ENCODE results near the gene ZBTB44.

The ZBTB44 gene

DNA sequence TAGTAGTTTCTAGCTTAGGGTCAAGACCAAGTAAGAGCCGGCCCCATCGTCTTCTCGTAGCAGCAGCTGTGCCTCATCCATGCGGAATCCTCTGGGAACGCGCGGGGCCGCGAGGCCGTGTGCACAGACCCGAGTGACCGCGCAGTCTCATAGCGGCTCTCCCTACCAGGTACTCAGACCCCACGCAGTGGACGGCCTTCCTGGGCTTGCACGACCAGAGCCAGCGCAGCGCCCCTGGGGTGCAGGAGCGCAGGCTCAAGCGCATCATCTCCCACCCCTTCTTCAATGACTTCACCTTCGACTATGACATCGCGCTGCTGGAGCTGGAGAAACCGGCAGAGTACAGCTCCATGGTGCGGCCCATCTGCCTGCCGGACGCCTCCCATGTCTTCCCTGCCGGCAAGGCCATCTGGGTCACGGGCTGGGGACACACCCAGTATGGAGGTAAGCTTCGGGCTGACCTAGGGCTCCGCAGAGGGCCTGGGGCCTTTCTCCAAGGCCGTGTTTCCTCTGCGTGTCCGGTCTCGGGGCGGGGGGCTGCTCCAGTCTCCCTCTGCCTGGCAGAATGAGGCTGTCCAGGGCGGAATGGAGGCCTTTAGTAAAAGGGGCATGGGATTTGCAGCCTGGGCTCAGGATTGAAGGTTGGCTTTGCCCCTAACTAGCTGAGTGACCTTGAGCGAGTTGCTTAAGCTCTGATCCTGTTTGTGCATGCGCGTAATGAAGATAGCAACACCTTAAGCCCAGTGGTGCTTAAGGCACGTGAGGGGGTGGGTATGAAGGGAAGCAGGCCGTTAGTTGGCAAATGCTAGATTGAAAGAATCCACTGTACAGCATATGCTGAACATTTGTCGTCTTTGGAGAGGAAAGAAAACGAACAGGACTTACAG lies 106.2 kb downstream of the ZBTB44 start:
- TF ChIP-seq, protein P1, sequence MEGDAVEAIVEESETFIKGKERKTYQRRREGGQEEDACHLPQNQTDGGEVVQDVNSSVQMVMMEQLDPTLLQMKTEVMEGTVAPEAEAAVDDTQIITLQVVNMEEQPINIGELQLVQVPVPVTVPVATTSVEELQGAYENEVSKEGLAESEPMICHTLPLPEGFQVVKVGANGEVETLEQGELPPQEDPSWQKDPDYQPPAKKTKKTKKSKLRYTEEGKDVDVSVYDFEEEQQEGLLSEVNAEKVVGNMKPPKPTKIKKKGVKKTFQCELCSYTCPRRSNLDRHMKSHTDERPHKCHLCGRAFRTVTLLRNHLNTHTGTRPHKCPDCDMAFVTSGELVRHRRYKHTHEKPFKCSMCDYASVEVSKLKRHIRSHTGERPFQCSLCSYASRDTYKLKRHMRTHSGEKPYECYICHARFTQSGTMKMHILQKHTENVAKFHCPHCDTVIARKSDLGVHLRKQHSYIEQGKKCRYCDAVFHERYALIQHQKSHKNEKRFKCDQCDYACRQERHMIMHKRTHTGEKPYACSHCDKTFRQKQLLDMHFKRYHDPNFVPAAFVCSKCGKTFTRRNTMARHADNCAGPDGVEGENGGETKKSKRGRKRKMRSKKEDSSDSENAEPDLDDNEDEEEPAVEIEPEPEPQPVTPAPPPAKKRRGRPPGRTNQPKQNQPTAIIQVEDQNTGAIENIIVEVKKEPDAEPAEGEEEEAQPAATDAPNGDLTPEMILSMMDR (IDR thresholded peaks at IDR 0.05; ENCODE audit: extremely low read depth, missing control alignments): no peak
- DNase-seq (ENCODE audit: low spot score): no peak

DNA sequence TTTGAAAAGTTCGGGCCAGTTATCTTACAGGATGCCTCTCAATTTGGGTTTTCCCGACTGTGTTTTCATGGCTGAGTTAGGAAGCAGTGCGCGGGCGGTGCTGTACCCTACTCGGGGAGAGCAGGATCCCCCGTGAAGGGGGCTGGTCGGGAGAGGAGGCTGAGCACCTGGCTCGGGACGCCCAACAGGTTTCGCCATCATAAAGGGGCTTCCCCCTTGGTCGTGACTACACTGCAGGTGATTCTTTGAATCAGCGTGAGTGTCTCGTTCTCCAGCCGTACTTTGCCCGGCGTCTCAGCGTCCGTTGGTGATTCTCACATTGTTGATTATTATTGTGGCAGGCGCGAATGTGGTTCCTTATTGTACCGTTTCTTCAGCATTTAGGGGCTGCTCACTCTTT lies 108.6 kb downstream of the ZBTB44 start:
- TF ChIP-seq, protein P1 (IDR thresholded peaks at IDR 0.05; ENCODE audit: extremely low read depth, missing control alignments): no peak
- no peak for DNase-seq (ENCODE audit: low spot score)

DNA sequence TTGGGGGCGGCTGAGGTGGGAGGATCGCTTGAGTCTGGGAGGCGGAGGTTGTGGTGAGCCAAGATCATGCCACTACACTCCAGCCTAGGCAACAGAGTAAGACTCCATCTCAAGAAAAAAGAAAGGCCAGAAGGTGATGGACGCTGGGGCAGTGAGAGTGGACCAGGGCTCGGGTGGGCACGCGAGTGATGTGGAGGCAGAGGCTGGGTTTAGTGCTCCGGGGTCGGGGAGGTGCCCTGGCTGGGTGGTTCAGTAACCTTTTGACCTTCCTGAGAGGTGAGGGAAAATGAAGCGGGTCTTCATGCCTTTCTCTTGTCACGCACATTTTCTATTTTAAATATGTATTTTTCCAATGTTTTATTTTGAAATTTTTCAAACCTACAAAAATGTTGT lies 110.0 kb downstream of the ZBTB44 start:
- DNase-seq (ENCODE audit: low spot score): no peak
- TF ChIP-seq, protein P1 (IDR thresholded peaks at IDR 0.05; ENCODE audit: extremely low read depth, missing control alignments): no peak

DNA sequence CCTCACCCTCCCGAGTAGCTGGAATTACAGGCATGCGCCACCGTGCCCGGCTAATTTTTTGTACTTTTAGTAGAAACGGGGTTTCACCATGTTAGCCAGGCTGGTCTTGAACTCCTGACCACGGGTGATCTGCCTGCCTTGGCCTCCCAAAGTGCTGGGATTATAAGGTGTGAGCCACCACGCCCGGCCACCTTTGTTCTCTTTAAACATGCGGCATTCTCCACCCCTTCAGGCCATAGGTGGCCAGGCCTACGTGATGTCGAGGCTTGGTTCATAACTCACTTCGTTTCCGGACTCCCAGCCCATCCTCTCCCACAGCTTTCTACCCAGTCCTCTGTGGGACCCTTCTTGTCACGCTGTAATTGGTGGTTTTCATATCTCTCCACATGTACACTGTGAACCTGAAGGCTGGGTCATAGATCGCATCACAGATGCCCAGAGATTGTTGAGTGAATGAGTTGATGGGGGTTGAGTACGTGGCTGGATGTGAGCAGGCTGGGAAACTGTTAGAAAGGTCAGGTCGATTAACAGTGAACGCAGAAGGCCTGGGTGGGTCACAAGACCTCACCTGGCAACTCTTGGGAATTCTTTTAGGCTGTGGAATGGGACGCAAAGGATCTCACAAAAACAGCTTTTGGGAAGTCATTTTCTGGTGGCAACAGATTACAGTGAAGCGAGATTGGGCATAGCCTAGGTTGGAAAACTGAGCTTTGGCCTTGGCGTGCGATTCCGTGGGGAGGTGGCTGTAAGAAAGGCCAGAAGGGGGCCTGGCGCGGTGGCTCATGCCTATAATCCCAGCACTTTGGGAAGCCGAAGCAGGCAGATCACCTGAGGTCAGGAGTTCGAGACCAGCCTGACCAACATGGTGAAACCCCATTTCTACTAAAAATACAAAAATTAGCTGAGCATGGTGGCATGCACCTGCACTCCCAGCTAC lies 110.7 kb downstream of the ZBTB44 start:
- TF ChIP-seq, protein P1 (IDR thresholded peaks at IDR 0.05; ENCODE audit: extremely low read depth, missing control alignments): no peak
- DNase-seq (ENCODE audit: low spot score): no peak

DNA sequence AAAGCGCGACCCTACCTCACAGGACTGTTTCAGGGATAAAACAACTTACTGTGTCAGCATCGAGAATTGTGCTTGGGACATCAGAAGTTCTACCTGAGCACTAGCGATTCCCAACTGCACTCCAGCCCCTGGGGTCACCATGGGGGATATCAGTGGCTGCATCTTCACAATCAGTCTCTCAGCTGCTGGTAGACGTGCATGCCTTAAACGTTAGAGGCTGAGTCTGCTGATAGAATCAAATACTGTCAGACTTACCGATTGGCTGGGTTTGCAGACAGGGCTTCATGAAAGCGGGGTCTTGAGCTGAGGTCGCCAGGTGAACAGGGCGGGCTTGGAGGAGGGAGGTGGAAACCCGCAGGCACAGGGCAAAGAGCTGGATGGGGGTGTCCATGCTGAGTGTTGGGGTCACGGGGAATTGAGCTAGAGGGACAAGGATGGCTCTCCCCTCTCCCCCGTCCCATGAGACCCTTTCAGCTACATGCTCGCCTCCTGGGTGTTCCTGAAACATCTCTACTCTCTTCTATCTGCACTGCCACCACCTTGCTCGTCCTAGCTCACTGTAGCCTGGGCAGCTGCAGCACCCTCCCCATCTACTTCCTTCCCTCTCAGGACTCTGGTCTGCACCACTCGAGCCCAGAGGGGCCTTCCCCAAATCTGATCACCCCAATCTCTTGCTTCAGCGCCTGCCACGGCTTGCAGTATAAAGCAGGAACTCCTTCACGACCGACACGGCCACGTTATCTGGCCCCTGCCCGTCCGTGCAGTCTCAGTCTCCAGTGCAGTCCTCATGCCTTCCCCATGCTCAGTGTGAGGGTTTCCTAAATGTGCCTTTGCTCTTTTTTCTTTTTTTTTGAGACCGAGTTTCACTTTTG lies 111.7 kb downstream of the ZBTB44 start:
- TF ChIP-seq, protein P1 (IDR thresholded peaks at IDR 0.05; ENCODE audit: extremely low read depth, missing control alignments): no peak
- DNase-seq (ENCODE audit: low spot score): peak; percentile 12

DNA sequence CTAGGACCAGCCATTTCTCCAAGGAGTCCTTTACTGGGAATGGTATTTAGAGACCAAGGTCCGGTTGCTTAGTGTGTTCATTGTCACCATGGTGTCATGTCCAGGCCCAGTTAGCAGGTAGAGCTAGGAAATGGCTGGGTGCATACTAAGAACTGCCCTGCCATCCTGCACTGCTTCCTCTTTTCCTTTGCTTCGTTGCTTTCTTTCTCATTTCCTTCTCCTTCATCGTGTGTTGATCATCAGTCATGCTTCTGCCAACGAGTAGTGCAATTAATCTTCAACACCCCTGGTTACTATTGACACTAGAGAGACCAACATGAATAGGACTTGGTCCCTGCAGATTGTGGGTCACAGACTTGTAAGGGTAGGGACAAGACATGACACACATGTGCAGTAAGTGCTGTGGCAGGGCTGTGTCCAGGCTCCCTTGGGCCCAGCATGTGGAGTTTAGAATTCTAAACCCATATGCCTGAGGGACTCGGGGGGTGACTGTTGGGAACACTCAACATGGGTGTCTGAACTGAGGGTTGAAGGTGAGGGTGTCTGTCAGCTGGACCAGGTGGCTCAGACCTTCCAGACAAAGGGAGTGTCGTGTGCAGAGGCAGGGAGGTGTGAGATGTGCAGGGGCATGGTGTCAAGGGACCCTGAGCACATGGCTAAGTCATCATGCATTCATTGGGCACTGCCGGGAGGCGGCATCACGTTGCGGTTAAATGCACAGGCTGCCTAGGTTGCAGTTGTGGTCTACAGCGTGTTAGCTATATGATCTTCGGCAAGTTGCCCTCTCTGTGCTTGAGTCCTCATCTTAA lies 112.5 kb downstream of the ZBTB44 start:
- DNase-seq (ENCODE audit: low spot score): no peak

More for the DNA sequence above, 112.5 kb downstream of the ZBTB44 start:
- TF ChIP-seq, protein P1 (IDR thresholded peaks at IDR 0.05; ENCODE audit: extremely low read depth, missing control alignments): no peak

Measured in GM20000 (cell line).